GM18519 (cell line): ENCODE results near the gene ARHGAP45.
A peak's percentile ranks its signal among the peaks of the same experiment; 100 is the strongest.
"Not testable (repeated sequence)": the region's sequence is repeated elsewhere in the genome, so short reads cannot be mapped to it uniquely, and the experiment has no call there.

Source experiments
- ATAC-seq: cut with Tn5 transposase; IDR thresholded peaks from one replicate; pipeline ENCODE4 v1.9.1; 2021; ENCODE audit warnings: mild to moderate bottlenecking, moderate library complexity; ENCODE audit not compliant: unreplicated experiment, low FRiP score

The ARHGAP45 gene

GRCh38 chr19:1066748-1067340 is at the start of gene ARHGAP45:
TSS of gene ARHGAP45 (plus strand) at chr19:1067167. CDS start at chr19:1067406, 239 bp downstream.
- no peak for ATAC-seq

DNA sequence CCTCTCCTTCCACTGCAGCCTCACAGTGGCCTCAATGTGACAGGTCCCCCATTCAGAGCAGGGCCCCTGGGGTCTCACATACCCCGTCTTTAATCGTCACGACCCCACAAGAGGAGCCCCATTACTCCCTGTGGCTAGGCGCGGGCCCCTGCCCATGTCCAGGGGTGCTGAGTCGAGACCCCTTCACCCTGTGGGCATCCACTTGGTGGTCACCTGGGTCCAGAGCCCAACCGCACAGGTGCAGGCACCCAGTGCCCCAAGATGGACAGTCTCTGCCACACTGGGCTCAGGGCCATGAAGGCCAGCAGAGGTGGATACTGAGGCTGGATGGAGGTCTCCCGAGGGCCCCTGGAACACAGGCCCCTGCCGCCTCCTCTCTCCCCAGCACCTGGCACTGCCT is 49.1 kb upstream of the ARHGAP45 start:
- ATAC-seq, result no peak

GRCh38 chr19:1018393-1018792 is 48.6 kb upstream of the ARHGAP45 start:
- no peak for ATAC-seq

DNA sequence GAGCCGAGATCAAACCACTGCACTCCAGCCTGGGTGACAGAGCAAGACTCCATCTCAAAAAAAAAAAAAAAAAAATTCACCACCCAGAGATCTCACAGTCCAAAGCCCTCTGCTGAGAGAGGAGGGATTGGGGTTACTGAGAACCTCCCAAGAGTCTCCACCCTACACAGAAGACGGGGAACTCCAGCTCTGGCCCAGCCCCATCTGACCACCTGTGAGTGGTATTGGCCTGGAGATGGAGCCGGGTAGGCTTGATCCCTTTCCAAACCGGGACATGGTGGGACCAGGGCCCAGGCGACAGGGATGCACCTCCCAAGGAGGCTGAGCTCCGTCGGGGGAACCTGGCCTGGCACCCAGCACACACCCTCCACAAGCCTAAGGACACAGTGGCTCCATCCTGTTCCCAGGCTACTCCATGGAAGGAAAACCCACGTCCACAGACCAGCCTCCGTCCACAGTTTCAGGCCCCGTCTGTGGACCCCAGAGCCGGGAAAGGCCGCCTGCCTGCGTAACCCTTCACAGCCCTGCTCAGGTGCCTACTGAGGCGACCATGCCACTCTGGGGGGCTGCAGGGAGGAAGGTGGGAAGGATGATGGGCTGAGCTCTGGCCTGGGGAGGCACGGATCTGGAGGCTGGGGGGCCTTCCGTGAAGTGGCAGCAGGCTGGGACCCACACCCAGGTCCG is 47.9 kb upstream of the ARHGAP45 start:
- ATAC-seq, result no peak

GRCh38 chr19:1019616-1019961 is 47.4 kb upstream of the ARHGAP45 start:
- ATAC-seq, result no peak

DNA sequence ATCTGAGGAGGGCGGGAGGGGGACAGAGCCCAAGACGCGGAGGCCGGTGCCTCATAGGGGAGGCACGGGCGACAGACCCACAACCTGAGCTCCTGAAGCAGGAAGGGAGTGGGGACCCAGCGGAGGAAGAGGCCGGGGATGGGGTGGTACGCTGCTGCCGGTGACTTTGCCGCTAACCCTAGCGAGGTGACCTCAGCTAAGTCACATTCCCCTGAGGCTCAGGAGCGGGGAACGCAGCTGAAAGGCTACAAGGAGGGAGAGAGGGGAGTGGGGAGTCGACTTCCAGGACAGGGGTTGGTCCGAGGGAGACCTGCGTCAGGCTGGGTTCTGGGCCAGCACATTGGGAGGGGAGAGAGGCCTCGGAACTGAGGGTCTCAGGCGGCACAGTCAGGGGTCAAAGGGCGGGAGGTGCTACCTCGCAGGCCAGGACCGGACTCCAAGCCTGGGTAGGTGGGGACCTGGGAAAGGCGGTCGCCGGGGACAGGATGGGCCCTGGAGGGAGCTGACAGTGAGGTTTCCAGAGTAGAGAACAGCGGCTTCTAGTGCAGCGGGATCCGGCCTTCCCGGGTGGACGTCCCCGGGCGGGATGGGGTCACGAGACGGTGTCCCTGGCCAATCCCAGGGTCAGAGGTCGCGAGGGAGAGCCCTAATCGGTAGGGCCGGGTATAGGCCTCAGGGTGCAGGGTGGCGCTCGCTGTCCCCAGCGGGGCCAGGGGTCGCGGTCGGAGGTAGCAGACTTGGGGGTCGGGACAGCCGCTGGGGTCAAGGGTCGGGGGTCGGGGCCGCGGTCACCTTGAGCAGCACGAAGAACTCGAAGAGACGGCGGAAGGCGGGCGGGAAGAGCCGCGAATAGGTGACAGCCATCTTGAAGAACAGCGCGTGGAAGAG is 46.7 kb upstream of the ARHGAP45 start:
- ATAC-seq, result no peak

- peak; percentile 54 for ATAC-seq
These were observed 46.0 kb upstream of the ARHGAP45 start, which contains the start of gene TMEM259 for GRCh38 chr19:1020868-1021425. TSS of gene TMEM259 (minus strand) at chr19:1021123. CDS start at chr19:1020996, 127 bp downstream.

DNA sequence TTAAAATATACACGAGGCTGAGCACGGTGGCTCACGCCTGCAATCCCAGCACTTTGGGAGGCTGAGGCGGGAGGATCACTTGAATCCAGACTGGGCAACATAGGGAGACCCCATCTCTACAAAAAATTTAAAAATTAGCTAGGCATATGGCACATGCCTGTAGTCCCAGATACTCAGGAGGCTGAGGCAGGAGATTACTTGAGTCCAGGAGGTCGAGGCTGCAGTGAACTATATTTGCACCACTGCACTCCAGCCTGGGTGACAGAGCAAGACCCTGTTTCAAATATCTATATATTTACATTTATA is 43.1 kb upstream of the ARHGAP45 start:
- ATAC-seq, result not testable (repeated sequence)

DNA sequence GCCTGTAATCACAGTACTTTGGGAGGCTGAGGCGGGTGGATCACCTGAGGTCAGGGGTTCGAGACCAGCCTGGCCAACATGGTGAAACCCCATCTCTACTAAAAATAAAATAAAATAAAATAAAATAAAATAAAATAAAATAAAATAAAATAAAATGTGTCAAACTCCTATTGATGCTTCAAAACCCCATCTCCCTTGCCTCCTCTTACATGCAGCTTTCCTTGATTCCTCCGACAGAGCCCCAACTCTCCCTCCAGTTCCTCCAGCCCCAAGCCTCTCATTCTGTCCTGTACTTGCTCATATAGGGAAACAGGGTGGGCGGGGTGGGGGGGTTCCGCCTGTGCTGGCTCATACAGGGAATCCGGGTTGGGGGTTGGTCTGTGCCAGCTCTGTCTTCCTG is 41.9 kb upstream of the ARHGAP45 start:
- not testable (repeated sequence) for ATAC-seq

DNA sequence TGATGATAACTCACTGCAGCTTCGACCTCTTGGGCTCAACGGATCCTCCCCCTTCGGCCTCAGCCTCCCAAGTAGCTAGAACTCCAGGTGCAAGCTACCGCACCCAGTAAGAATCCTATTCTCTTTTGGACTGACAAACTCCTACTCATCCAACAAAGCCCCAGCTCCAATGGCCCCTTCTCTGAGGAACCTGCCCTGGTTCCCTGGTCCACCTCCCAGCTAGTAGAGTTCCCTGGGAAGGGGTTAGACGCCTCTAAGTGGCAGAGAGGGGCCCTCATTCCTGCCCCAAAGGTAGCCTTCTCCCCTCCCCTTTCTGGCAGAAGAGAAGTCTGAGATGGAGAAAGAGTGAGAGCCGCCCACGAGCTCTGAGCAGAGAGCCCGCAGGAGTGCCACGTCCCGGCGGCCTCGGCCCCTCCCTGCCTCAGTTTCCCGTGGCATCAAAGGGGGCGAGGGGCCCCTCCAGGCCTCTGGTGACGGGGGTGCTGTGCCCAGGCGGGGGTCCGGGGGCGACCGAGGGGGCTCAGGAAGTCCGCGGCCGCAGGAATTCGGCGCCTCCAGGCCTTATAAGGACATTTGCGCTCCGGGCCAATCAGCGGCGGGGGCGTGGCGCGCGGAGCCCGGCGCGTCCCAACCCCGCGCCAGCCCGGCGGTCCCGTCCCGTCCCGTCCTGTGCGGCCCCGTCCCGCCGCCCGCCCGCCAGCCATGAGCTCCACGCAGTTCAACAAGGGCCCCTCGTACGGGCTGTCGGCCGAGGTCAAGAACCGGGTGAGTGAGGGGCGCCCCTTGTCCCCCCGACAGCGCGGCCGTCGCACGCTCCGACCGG is 40.8 kb upstream of the ARHGAP45 start, which contains the start of gene CNN2:
CNN2 (plus strand) TSS at position 649 of the 823 bp plus-strand sequence; CDS start at position 703, 54 bp downstream.
- ATAC-seq, result no peak

DNA sequence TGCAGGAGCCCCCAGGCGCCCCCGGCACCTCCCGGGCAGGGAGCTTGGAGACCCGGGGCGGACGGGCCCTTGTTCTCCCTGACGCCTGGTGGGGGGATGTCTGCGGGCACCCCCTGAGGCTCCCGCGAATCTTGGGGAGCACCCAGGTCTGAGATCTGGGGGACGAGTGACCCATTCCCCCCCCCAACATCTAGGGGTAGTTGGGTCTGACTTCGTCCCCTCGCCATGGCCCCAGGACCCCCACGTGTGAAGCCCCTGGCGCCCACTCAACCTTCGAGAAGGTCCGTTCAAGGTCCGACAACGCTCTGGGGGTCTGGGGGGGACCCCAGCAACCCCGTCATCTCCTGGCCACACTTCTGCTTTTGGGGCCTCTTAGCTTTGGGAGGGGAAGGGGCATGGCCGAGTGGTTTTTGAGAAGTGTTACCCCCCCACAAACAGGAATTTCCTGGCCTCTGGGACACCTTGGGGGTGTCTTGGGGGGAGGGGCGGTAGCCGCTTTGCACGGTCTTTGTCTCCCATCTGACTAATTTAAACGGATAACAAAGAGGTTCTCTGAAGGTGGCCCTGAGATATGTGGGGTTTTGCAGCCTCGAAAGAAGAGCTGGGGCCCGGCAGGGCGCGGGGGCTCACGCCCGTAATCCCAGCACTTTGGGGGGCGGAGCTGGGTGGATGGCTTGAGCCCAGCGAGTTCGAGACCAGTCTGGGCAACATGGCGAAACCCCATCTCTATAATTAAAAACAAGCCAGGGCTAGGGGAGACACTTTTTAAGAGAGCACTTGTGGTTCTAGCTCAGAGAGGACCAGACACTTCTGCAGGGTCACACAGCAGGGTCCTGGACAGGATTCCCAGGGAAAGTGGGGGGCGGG is 40.0 kb upstream of the ARHGAP45 start:
- ATAC-seq, result no peak

GRCh38 chr19:1027650-1028061 is 39.3 kb upstream of the ARHGAP45 start:
- ATAC-seq, result no peak

- no peak for ATAC-seq
These were observed 38.7 kb upstream of the ARHGAP45 start for GRCh38 chr19:1028062-1028926.

GRCh38 chr19:1032264-1032867 is 34.6 kb upstream of the ARHGAP45 start:
- ATAC-seq, result no peak

GRCh38 chr19:1035998-1036621 is 30.9 kb upstream of the ARHGAP45 start:
- no peak for ATAC-seq

DNA sequence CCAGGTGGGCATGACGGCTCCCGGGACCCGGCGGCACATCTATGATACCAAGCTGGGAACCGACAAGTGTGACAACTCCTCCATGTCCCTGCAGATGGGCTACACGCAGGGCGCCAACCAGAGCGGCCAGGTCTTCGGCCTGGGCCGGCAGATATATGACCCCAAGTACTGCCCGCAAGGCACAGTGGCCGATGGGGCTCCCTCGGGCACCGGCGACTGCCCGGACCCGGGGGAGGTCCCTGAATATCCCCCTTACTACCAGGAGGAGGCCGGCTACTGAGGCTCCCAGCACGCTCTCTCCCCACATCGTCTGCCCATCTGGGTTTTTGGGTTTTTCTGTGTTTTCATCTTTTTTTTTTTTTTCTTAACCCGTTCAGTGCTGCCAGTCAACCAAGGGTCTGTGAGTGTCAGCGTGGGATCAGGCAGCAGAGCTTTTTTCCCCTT is 29.3 kb upstream of the ARHGAP45 start:
- no peak for ATAC-seq

DNA sequence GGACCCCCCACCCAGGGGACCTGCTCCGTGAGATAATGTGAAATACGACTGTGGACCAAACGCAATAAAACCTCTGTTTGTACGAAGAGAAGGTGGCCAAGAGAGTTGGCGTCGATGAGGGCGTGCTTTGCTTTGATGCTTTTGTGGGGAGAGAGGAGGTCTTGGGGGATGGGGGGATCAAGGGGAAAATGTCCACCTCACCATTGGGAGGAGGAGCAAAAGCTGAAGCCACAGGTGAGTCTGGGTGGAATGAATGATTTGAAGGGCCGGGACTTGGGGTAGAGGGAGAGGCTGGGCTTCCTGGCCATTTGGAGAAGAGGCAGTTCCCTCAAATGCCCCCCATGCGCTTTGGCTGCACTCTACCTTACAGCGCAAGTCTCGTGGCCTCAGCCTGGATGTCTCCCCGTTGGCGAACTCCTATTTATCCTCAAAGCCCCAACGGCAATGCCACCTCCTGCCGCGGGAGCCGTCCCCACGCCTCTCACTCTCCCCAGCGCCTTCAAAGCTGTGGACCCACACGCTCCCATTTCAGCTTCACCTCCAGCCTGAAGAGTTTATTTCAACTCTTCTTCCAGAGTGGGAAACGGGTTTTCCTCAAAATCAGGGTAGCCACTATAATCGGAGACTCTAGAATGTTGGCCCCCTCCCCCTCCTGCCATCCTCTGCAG is 27.9 kb upstream of the ARHGAP45 start:
- ATAC-seq, result no peak
